Ovary (tissue), 3 donors: Measurements from ENCODE around the gene QRSL1.

Experiments
- CTCF ChIP-seq, 3 donors: fragments of 450-650 bp in 2 of 3; fragments of 200-600 bp in 1 of 3; IDR thresholded peaks; one replicate each; pipeline versions ENCODE4 v1.5.1 to v1.8.0; 2016 to 2022; ENCODE audit warnings: antibody characterized with exemption in 3 of 3, mild to moderate bottlenecking in 1 of 3
- EP300 ChIP-seq: sonication (generic); formaldehyde crosslinking; IDR thresholded peaks from one replicate; pipeline ENCODE4 v1.6.1; 2017; ENCODE audit warnings: antibody characterized with exemption
- POLR2A ChIP-seq: fragments of 450-650 bp; IDR thresholded peaks from one replicate; pipeline ENCODE4 v1.6.1; 2017; ENCODE audit warnings: antibody characterized with exemption, mild to moderate bottlenecking, moderate library complexity
- donor health status: DM: no; HTN: no; CAD: no.

DNA sequence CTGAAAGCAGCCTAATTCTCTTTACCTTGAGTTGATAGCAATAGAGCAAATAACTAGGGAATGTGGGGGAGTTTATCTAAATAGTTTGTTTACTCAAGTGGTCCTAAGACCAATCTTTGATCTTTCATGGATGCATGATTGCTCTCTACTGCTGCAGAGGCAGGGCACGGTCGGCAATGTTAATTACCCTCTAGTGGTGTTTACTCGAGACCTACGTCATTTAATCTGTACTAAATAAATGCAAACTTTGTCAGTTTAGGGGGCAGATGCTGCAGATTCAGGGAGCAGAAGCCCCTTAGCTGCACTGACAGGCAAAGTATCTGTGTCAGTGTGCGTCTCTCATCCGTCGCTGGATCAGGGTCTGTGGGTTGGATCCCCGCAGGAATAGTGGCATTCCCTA, 7.0 kb upstream of the QRSL1 start:
- TF ChIP-seq CTCF (IDR thresholded peaks at IDR 0.05) (no peak), POLR2A (no peak), EP300 (no peak)
